HG03196 (cell line): ENCODE results near the gene UBQLNL.

Experiments
- ATAC-seq: cut with Tn5 transposase; IDR thresholded peaks from one replicate; pipeline ENCODE4 v1.9.1; 2021; ENCODE audit not compliant: unreplicated experiment

The UBQLNL gene, protein sequence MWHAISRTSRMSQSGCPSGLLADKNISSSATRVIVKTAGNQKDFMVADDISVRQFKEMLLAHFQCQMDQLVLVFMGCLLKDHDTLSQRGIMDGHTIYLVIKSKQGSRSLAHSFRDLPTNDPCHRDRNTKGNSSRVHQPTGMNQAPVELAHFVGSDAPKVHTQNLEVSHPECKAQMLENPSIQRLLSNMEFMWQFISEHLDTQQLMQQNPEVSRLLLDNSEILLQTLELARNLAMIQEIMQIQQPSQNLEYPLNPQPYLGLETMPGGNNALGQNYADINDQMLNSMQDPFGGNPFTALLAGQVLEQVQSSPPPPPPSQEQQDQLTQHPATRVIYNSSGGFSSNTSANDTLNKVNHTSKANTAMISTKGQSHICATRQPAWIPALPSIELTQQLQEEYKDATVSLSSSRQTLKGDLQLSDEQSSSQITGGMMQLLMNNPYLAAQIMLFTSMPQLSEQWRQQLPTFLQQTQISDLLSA

DNA sequence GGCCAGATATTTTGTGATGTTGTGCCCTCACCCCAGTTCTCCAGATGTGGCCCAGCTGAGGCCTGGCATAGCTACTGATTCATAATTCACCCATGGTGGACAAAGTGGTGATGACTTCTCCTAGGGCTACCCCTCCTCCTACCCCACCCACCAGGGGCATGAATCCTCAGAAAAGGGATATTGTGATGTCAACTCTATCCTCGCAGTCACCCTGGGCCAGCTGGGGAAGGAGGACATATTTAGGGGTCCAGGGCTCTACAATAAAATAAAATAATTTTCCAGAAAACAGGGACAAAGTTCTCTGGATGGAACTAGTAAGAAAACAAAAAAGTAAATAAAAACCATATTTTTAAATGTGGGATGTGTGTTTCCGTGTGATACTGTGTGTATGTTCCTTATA lies at the start of gene UBQLNL:
Gene UBQLNL (minus strand): TSS at position 101 of the 400 bp plus-strand sequence. CDS start 258 bp downstream, outside the sequence.
- no peak for ATAC-seq

DNA sequence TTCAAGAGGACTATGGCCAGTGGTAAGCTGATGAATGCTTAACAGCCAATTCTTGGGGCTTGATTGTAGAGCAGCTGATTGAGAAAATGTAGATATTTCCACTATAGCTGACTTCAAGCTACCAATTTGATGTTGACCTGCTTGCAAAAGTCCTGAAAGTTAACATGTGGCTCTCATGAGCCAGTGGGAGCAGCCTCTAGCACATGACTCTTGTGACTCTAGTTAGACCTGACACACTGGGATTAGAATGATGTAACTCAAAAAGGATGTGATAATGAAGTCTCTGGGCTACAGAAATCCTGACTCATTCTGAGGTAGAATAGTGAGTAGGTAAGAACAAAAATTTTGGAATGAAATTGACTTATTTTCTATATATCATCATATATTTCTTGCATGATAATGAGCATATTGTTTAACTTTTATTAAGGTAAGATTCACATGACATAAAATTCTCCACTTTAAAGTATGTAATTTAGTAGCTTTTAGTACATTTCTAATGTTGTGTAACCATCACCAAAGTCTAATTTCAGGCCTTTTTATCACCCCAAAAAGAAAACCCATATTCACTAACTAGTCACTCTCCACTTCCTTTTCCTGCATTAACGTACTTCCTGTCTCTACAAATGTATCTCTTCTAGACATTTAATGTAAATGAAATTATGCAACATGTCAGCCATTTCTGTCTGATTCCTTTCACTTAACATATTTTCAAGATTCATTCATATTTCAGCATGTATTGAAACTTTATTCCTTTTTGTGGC lies 47.9 kb upstream of the UBQLNL start:
- no peak for ATAC-seq

DNA sequence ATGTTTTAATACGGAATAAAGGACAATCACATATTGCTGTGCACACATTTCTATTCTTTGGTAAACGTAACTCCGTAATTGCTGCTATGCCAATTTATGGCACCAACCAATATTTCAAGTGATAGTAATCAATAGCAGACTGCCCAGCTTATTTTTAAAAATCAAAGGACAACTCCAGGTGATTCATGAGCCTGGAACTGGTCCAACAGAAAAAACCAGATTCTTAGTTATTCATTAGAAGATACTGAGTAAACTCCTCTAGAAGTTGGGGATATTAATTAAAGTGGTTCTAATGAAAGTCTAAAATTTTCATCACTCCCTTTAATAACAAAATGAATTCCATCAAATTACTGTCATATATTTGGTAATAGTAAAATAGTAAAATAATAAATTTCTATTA lies 41.3 kb upstream of the UBQLNL start:
- ATAC-seq, result no peak

DNA sequence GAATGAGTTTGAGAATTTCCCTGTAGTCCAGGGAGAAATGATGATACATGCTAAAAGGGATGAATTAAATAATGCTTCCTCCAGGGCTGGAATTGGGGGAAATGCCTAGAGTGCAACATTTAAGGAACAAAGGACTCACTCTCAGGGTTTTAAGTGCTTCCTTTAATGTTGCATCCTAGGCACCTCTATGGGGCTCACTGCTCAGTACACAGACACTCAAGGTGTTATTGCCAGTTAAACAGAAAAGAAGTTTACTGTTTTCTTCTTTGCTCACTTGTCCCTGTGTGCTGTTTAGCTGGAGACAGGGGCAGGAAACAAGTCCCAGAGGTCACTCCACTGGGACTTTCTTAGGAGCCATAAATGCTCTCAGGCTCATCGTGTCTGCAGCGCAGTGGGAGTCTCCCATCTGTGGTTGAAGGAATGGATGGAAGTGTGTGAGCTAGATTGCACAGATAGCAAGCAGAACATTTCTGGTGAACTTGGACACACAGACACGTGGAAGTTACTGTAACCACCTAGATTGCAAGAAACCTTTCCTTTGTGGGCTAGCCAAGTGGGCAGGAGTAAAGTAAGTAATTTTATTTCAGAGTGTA lies 40.2 kb upstream of the UBQLNL start:
- no peak for ATAC-seq

DNA sequence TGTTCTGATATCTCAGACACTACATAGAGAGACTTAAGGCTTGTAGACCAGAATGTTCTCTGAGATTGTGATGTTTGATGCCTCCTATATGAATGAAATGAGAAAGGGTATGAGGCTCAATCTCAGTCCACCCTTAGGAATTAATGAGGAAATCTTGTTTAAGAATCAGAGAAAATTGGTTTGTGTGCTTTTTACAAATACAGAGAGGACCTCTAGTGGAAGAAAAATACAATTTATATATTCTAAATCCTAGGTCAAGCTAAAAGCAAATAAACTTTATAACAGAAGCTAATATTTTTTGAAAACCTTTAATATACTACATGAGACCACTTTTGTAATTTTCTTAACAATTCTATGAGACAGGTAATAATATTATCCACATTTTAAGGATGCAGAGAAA lies 36.8 kb upstream of the UBQLNL start:
- no peak for ATAC-seq

DNA sequence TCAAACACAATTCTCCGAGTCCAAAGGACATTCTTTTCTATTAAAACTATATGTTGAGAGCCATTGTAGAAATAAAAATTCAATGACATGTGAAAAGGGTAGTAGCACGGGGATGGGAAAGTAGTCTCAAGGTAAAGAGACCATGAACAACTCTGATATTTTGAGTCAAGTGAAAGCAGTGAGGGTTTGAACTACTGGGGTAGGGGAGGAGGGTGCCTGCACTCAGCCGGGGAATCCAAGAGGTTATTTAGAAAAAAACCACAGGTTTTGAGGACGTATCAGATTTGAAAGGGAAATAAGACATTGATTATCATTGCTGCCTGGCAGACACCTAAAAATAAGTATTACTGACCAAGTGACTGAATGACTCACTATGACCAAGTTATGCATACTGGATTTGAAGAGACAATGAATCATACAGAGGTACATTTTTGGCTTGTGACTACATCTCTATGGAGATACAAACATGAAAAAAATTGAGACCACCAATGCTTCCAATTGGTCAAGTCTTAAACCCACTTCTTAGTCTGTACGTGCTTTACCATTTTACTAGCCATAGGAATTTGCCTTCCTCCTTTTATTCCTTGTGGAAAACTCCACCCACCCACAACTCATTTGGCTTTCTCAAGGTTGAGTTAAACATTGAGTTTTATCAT lies 34.1 kb upstream of the UBQLNL start:
- ATAC-seq, result peak; percentile 55

DNA sequence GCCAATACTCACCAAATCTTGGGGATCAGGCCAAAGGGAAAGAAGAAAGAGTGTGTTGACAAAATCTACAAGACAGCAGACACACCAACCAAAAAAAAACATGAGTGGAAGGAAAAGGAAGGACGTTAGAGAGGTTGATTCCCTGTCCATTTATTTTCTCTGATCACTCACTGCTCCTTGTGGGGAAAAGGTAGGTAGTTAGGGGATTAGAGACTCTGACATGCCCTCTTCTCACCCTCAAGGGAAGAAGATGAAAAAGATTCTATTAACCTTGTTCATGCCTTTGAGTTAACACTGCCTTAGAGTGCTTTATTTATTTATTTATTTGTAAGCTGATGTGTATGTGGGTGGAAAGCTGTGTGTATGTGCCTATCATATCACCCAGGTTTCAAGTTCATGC lies 31.9 kb upstream of the UBQLNL start, which contains the start of gene OR52H1:
Gene OR52H1 (minus strand): TSS at position 101 of the 400 bp plus-strand sequence. CDS start 3,035 bp downstream, outside the sequence.
- ATAC-seq, result no peak

DNA sequence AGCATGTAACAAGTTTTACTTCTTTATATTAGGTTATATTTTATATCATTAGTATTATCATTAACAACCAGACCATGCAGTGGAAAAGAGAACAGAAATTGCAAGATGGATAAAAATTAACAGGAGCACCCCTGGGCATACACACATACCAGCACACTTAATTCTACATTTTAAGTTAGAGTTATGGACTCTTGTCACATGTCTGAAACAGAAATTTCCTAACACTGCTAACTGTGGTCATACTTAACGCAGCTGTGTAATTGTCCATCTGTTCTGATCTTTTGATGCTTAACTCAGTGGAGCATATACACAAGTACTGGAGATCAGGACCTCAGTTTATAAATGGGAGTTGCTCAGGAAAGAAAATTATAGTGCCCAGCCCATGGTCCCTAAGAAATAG lies 31.5 kb upstream of the UBQLNL start:
- peak; percentile 79 for ATAC-seq

DNA sequence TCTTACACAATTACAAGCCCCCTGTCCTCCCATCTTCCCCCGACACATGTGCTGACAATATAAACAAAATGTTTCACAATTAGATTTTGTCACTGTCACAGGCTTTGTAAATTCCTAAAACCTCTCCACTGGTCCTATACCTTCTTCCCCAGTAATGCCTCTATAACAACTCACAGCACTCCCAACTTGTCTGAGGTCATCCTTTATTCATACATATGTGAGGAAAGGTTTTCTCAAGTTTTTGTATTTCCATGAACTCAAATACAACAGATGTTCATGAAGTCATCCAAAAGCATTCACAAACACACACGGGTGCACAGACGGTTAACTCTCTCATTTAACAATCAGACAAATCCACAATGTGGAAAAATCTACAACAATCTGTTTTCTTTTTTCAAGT lies 30.0 kb upstream of the UBQLNL start:
- ATAC-seq, result no peak

DNA sequence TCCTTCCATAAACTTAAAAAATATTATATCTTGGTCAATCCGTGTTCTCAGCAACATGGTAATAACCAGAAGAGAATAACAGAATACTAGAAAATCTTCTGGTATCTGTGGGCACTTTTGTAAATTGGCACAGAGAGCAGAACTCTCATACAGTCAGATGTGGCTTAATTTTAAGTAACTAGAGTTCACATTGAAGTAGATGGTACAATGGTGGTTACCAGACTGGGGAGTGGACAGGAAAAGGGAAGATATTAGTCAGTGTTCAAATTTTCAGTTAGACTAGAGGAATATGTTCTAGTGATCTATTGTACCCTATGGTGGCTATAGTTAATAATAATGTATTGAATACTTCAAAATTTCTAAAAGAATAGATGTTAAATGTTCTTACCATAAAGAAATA lies 24.9 kb upstream of the UBQLNL start:
- no peak for ATAC-seq

DNA sequence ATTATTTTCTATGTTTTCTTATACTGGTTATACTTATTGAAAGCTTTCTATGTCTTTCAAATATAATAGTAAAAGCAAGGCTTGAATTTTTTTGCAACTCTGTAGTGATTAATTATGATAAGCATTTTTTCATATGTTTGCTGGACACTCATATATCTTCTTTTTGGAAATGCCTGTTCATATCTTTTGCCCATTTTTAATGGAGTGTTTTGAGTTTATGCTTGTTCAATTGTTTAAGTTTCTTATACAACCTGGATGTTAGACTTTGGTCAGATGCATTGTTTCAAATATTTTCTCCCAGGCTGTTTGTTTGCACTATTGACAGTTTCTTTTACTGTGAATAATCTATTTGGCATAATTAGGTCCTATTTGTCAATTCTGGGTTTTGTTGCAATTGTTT lies 20.0 kb upstream of the UBQLNL start:
- ATAC-seq, result no peak

DNA sequence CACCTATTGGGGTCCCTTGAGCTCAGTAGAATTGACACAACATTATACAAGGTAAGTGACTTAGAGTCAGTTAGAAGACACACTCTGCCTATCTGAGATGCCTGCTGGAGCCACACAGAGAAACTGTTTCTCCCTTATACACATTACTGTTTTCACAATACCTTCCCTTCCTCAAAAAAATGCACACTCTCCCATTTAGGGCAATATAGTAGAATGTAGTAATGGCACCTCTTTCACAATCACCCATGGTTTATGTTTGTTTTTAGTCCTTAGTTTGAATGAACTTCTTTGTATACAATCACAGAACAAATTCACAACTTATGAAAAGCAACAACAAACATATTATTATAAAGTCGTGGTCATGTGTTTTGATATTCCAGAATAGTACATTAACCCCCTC lies 17.5 kb upstream of the UBQLNL start:
- ATAC-seq, result no peak

DNA sequence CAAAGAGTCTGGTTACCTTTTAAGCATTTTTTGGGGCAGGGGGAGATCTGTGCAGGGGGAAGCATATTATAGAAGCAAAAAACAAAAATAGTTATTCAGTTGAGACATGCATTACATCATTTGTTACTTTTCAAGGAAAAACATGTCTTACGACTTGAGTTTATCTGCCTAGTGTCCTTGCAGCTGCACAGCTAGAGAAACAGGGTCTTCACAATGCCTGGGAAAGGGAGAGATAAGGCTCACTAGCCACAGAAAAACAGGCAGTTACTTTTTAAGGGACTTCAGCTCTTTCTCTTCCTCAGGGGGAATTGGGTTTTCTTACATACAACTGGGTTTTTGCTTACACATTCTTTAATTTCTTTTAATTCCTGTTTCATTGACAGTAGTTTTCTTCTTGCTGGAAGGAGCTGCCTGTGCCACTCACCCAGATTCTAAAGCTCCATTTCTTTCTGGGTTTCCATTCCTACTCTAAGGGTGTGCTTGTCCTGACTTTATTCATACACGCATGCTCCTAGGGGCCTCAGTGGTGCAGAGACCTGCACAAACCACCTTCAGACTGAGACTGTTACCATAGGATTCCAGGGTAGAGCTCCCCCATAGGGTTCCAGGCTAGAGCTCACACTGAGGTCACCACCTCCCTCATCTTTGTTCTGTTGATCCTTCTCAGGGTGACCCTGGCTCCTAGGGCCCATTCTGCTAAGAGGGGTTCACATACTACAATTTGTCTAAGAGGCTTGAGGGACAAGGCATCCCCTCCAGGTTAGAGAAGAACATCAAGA lies 14.7 kb upstream of the UBQLNL start:
- ATAC-seq, result no peak

DNA sequence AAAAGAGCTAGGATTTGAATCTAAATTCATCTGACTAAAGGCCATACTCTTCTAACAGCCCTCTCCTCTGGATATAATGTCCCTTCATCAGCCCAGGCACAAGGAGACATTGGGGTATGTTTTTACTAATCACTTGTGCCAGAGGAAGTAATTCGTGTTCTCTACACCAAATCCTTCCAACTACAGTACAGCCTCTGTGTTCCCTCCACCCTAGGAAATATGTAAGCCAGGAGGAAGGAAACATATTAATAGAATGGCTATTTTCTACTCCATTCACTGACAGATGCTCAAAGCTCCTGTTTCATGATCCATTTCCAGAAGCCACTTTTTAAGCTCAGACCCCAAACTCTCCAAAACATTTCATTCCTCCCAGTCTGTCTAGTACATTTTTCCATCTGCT lies 12.0 kb upstream of the UBQLNL start:
- no peak for ATAC-seq

DNA sequence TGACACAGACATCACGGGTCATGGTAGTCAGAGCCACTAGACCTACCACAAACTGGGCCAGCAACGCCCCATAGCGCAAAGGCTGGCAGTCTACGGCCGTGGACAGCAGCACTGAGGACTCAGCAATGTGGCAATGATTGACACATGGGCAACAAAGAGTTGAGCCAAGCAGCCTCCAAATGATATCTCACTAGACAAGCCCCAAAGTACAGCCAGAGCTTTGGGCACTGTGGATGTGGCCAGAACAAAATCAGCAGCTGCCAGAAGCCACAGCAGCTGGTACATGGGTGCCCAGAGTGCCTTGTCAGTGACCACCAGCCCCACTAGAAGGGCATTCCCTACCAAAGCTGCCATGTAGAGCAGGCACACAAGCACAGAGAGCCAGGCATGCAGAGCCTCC lies 11.2 kb upstream of the UBQLNL start:
- ATAC-seq, result no peak

DNA sequence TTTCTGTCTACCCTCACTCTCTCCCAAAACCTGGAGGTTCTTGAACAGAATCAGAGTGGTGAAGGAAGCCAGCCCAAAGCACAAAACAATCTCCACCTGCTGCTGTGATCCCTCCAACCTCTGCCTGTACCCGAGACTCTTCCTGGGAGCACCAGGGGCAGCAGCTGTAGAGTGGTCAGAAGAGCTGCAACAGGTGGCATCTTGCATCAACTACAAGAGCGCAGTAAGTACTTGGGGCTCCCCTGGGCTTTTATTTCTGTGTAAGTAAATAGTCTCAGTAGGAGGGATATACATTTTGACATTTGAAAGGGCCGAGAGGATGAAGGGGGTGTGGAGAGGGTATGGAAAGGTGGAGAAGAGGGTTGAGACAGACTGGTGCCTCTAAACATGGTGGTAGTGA lies 8.3 kb upstream of the UBQLNL start:
- no peak for ATAC-seq

DNA sequence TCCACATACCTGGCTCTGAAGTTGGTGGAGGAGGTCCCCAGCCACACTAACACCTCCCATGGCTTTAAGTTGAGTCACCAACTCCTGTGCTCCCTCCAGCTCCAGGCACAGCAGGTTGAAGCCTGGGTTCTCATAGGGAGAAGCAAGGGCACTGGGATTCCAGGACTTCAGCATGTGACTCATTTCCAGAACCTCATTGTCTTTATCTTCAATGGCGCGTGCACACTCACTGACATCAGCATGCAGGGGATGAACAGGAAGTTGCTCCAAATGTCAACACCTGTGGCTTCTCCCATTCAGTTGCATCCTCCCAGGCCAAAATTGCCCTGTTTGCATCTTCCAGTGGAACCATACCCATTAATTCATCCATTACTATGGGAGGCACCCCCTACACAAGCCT lies 5.8 kb upstream of the UBQLNL start:
- no peak for ATAC-seq

DNA sequence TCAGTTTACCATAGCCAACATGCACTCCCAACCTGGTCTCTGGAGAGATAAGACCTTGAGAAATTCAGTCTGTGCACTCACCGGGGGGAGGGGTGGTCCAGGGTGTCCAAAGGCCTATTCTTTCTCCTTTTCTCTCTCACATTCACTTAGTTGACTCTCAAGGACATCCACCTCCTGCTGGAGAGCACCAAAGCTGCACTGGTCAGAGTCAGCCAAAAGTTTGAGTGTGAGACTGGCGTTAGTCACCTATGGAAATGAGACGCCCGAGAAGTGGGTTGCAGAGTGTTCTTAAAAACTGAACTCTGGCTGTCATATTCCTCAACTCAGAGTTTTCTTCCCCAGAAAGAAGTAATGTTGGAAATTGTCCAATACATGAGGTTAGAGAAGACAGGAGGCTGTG lies 5.0 kb upstream of the UBQLNL start:
- no peak for ATAC-seq

DNA sequence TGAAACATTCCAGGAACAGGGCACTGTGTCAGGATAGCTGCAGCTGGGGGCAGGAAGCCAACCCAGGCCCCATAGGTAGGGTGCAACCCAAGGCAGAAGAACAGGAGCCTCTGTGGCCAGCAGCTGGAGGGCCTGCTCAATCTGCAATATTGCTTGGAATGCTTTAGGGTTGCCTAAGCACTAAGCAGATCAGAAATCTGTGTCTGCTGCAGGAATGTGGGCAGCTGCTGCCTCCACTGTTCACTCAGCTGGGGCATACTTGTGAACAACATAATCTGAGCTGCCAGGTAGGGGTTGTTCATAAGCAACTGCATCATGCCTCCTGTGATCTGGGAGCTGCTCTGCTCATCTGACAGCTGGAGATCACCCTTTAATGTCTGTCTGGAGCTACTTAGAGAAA lies 1.7 kb downstream of the UBQLNL start:
- no peak for ATAC-seq

DNA sequence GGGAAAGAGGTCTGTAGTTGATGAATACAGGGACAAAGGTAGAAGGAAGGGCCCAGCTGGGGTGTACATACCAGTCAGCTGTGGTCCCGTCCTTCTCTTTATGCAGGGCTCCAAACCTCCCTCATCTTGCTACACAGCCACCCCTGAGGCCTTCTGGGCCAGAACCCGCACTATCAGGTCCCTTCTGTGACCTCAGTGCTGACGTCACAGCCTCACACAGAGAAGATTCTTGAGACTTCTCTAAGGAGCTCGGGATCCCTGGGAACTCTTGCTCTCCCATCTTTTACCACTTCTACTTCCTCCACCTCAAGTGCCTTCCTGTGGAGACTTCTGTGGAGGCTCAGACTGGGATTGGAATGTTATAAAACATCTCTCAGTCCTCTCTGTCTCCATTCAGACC lies 6.7 kb downstream of the UBQLNL start, which contains the start of gene UBQLN3:
Gene UBQLN3 (minus strand): TSS at position 155 of the 400 bp plus-strand sequence. CDS start 399 bp downstream, outside the sequence.
- no peak for ATAC-seq
